Left lung (tissue), 10 donors: ENCODE data around the gene NR5A1. TPM values are rescaled to one million over a fixed set of nuclear protein-coding genes. Genes with fewer than 3 reads are reported as not detected.
A peak's percentile ranks its signal among the peaks of the same experiment; 100 is the strongest.

ENCODE experiments used
- ATAC-seq: fragments of 200-7000 bp; cut with Tn5 transposase; one replicate; pipeline ENCODE4 v1.9.1; 2020; ENCODE audit warnings: moderate library complexity
- DNase-seq, 4 donors: peaks; one replicate each; pipeline ENCODE4 v3.0.0-alpha.2; 2013 to 2020
- H3K27ac ChIP-seq, 2 donors: fragments of 200-600 bp; sonication (generic) in 1 of 2; one replicate each; pipeline versions ENCODE4 v1.5.0 to v1.8.0; 2020 to 2021
- H3K27me3 ChIP-seq, 2 donors: fragments of 200-600 bp; sonication (generic) in 1 of 2; one replicate each; pipeline versions ENCODE4 v1.5.0 to v1.8.0; 2020 to 2021
- H3K36me3 ChIP-seq, 2 donors: fragments of 200-600 bp; sonication (generic) in 1 of 2; one replicate each; pipeline versions ENCODE4 v1.5.0 to v1.8.0; 2020 to 2021
- H3K4me1 ChIP-seq, 2 donors: fragments of 200-600 bp; one replicate each; pipeline ENCODE4 v1.8.0; 2021
- H3K4me3 ChIP-seq, 2 donors: fragments of 200-600 bp; sonication (generic) in 1 of 2; one replicate each; pipeline versions ENCODE4 v1.5.0 to v1.8.0; 2020 to 2021; ENCODE audit warnings: mild to moderate bottlenecking in 1 of 2
- H3K9me3 ChIP-seq, 2 donors: fragments of 200-600 bp; sonication (generic) in 1 of 2; one replicate each; pipeline versions ENCODE4 v1.5.0 to v1.8.0; 2020 to 2021
- intact Hi-C, 2 donors: fragments of 100-400 bp; cut with DNase I; formaldehyde crosslinking; loops; one replicate each; pipeline versions ENCODE4 v1.11.2 to v1.14.2; 2022
- polyA plus RNA-seq, 6 donors: library from polyadenylated mRNA; unstranded; fragments of 120-200 nt; gene quantifications; one replicate each; pipeline ENCODE4 v1.2.1, GENCODE V29; 2013; ENCODE audit not compliant: insufficient read length in 6 of 6
- total RNA-seq, 2 donors: library from RNA; stranded (reverse); fragmentation: NEBNext Ultra II Directional; extraction: Animal tissue kit (Norgen Biotek cat#: 25700); gene quantifications; one replicate each; pipeline ENCODE4 v1.2.1, GENCODE V29; 2021
- TF ChIP-seq, protein P1 (sequence below), 2 donors: fragments of 200-600 bp; sonication (generic) in 1 of 2; IDR thresholded peaks; one replicate each; pipeline versions ENCODE4 v1.5.0 to v1.8.0; 2021; ENCODE audit warnings: antibody characterized with exemption in 2 of 2
- donor health status: DM: no; HTN: yes; CAD: no.
- donor health status: DM: no; HTN: no; CAD: no.

The NR5A1 gene
- total and polyA plus RNA-seq, 8 donors: 0.06 to 0.26 (median 0.14) TPM; not detected in 5

DNA sequence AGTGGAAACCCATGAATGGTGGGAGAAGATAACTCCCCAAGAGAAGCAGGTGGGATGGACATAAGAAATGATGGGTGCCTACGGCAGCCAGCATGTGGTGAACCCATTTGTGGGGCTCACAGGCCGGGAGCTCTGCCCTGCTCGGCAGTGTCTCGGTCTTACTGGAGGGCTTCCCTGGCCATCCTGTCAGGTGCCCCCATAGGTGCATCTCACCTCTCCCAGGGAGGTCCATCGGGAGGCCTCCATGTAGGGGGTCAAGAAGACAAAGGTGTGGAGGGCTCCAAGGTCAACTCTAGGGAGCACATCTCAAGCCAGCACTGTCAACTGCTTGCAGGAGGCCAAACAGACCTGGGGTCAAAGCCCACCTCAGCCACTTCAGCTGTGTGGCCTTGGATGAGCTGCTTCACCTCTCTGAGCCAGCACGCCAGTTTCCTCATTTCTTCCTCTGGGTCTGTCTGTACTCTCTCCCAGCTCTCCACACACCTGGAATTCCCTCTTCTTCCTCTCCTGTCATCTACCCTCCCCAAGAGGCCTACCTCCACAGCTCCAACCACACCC is 67.4 kb downstream of the NR5A1 start:
- Histone ChIP-seq H3K9me3 (peaks cover 0 to 4% of the 10 kb centered on the region in 2 donors), H3K4me1 (no peaks in the 10 kb centered on the region), H3K4me3 (no peak overlapping the region), H3K36me3 (no peaks in the 10 kb centered on the region), H3K27ac (no peak overlapping the region), H3K27me3 (peaks cover 0 to 46% of the 10 kb centered on the region in 2 donors)
- ATAC-seq (no peak), DNase-seq (peak in 1 of 4 donors; percentile 8)
- intact Hi-C loops: no loop called here
- TF ChIP-seq, protein P1, sequence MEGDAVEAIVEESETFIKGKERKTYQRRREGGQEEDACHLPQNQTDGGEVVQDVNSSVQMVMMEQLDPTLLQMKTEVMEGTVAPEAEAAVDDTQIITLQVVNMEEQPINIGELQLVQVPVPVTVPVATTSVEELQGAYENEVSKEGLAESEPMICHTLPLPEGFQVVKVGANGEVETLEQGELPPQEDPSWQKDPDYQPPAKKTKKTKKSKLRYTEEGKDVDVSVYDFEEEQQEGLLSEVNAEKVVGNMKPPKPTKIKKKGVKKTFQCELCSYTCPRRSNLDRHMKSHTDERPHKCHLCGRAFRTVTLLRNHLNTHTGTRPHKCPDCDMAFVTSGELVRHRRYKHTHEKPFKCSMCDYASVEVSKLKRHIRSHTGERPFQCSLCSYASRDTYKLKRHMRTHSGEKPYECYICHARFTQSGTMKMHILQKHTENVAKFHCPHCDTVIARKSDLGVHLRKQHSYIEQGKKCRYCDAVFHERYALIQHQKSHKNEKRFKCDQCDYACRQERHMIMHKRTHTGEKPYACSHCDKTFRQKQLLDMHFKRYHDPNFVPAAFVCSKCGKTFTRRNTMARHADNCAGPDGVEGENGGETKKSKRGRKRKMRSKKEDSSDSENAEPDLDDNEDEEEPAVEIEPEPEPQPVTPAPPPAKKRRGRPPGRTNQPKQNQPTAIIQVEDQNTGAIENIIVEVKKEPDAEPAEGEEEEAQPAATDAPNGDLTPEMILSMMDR (IDR thresholded peaks at IDR 0.05): no peak

DNA sequence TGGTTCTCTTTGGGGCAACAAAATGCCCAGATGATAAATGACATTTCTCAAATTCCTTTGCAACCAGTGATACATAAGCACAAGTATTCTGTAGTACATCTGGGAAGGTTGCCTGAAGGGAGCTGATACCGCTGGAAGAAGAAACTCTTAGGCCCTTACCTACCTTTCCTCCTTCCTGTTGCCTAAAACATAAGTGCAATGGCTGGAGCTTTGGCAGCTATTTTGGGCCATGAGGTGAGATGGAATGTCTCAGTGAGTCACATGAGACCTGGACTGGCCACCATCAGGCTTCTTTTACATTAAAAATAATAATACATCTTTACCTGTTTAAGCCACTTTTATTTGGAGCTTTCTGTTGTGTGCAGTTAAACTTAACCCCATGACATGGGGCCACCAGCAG is 68.1 kb downstream of the NR5A1 start:
- Histone ChIP-seq H3K27me3 (peaks cover 0 to 46% of the 10 kb centered on the region in 2 donors), H3K36me3 (no peaks in the 10 kb centered on the region), H3K4me3 (no peak overlapping the region), H3K27ac (no peak overlapping the region), H3K4me1 (no peaks in the 10 kb centered on the region), H3K9me3 (peaks cover 0 to 4% of the 10 kb centered on the region in 2 donors)
- no peak for ATAC-seq
- TF ChIP-seq, protein P1 (IDR thresholded peaks at IDR 0.05): no peak
- DNase-seq: no peak
- intact Hi-C loops: no loop called here

DNA sequence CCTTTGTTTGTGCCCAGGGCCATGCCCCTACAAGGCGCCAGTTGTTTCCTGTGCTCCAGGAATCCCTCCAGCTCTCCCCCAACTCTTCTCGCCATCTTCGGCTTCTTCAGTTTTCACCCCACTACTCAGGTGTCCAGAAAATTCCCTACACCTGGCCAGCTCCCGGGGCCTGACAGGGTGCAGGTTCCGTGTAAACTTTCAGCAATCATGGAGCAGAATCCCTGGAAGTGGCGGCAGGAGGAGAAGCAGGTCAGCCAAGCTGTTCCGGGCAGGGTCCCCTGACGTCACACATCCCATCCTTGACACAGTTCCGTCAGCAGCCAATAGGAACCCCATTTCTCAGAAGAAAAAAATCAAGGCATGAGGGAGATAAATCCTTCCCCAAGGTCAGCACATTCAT is 69.1 kb downstream of the NR5A1 start:
- no peak for DNase-seq
- TF ChIP-seq, protein P1 (IDR thresholded peaks at IDR 0.05): no peak
- Histone ChIP-seq H3K27ac (no peak overlapping the region), H3K4me1 (no peaks in the 10 kb centered on the region), H3K4me3 (no peak overlapping the region), H3K27me3 (peaks cover 0 to 46% of the 10 kb centered on the region in 2 donors), H3K9me3 (peaks cover 0 to 4% of the 10 kb centered on the region in 2 donors), H3K36me3 (no peaks in the 10 kb centered on the region)
- intact Hi-C loops: no loop called here
- no peak for ATAC-seq

DNA sequence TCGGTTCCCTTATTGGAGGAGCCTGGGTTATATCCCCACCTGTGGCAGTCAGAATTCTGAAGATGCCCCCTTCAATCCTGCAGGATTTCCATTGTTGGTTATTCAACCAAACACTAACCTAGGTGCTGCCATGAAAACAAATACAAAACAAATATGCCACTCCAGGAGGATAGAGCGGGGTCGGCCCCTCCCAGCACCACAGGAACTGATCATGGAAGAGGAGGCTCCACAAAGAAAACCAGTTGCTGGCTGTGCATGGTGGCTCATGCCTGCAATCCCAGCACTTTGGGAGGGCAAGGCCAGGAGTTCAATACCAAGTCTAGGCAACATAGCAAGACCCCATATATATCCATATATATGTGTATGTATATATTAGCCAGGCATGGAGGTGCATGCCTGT is 70.1 kb downstream of the NR5A1 start:
- H3K4me3 ChIP-seq: no peak overlapping the region
- H3K4me1 ChIP-seq: no peaks in the 10 kb centered on the region
- ATAC-seq (no peak), DNase-seq (no peak)
- H3K27ac ChIP-seq: no peak overlapping the region
- intact Hi-C loops: no loop called here
- peaks cover 0 to 4% of the 10 kb centered on the region in 2 donors for H3K9me3 ChIP-seq
- peaks cover 0 to 39% of the 10 kb centered on the region in 2 donors for H3K27me3 ChIP-seq
- TF ChIP-seq, protein P1 (IDR thresholded peaks at IDR 0.05): no peak
- H3K36me3 ChIP-seq: no peaks in the 10 kb centered on the region

DNA sequence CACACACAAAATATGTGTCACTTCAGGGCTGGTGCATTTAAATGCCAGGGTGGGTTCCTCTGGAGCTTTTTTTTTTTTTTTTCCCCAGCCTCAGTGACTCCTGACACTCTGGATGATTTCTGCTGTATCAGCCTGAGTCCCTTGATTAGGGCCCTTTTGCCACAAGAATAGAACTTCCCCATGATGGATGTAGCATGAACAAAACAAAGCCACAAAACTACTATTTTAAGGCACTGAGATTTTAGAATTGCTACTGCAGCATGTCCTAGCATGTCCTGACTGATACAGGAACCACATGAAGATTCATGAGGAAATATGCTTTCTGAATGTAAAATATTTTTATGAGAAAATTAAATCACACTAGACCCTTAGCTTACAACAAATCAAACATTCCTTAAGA is 70.9 kb downstream of the NR5A1 start:
- Histone ChIP-seq H3K27ac (no peak overlapping the region), H3K36me3 (no peaks in the 10 kb centered on the region), H3K27me3 (peaks cover 0 to 31% of the 10 kb centered on the region in 2 donors), H3K4me3 (no peak overlapping the region), H3K4me1 (no peaks in the 10 kb centered on the region), H3K9me3 (peaks cover 0 to 4% of the 10 kb centered on the region in 2 donors)
- TF ChIP-seq, protein P1 (IDR thresholded peaks at IDR 0.05): no peak
- intact Hi-C loops: no loop called here
- DNase-seq (no peak), ATAC-seq (no peak)

Other genes starting within 250 kb of the NR5A1 start
- 100 to 1,000 TPM; 104 to 132 TPM for gene NEK6, start 249.4 kb downstream of the NR5A1 start, total RNA-seq
- 10 to 100 TPM; 38.4 to 47.0 (median 43.2) TPM for gene NEK6, start 249.4 kb downstream of the NR5A1 start, polyA plus RNA-seq
- 100 to 1,000 TPM in 1 of 2 donors, 10 to 100 TPM in 1; 86.3 to 128 TPM for gene PSMB7, start 92.0 kb downstream of the NR5A1 start, total RNA-seq
- 100 to 1,000 TPM; 185 to 220 (median 204) TPM for gene PSMB7, start 92.0 kb downstream of the NR5A1 start, polyA plus RNA-seq
- gene ADGRD2, start 56.9 kb downstream of the NR5A1 start, total RNA-seq: not detected
- gene ADGRD2, start 56.9 kb downstream of the NR5A1 start, polyA plus RNA-seq: under 1 TPM in 5 of 6 donors, not detected in 1; 0.10 to 0.22 (median 0.16) TPM